GM23338 (cell line): ENCODE data around the gene GPR37L1. TPM values are rescaled to one million over a fixed set of nuclear protein-coding genes. Genes with fewer than 3 reads are reported as not detected.

Experiments used
- ATAC-seq: fragments of 200-7000 bp; cut with Tn5 transposase; 3 replicates; pipeline ENCODE4 v1.9.1; 2020
- DNase-seq: peaks from one replicate; pipeline ENCODE4 v3.0.0-alpha.2; 2015; ENCODE audit warnings: low spot score
- H2AFZ ChIP-seq: fragments of 200-600 bp; sonication (generic); 2 replicates; pipeline ENCODE4 v1.8.0; 2016; ENCODE audit warnings: antibody characterized with exemption, mild to moderate bottlenecking, moderate library complexity
- H3F3A ChIP-seq: fragments of 200-600 bp; sonication (generic); replicated peaks from 2 replicates; pipeline ENCODE4 v1.8.0; 2017; ENCODE audit warnings: antibody characterized with exemption, mixed run types, low read depth
- H3K27ac ChIP-seq: fragments of 200-600 bp; sonication (generic); 2 replicates; pipeline ENCODE4 v1.6.1; 2016; ENCODE audit warnings: low read depth
- H3K27me3 ChIP-seq: fragments of 200-600 bp; sonication (generic); 2 replicates; pipeline ENCODE4 v1.8.0; 2016; ENCODE audit warnings: mild to moderate bottlenecking, mixed run types, moderate library complexity; ENCODE audit not compliant: insufficient read depth
- H3K36me3 ChIP-seq: fragments of 200-600 bp; sonication (generic); 2 replicates; pipeline ENCODE4 v1.8.0; 2016; ENCODE audit warnings: mild to moderate bottlenecking; ENCODE audit not compliant: insufficient read depth
- H3K4me1 ChIP-seq: fragments of 200-600 bp; sonication (generic); 2 replicates; pipeline ENCODE4 v1.8.0; 2016; ENCODE audit warnings: mild to moderate bottlenecking, moderate library complexity; ENCODE audit not compliant: insufficient read depth
- H3K4me2 ChIP-seq: fragments of 200-600 bp; sonication (generic); 2 replicates; pipeline ENCODE4 v1.7.1; 2017; ENCODE audit warnings: mixed run types
- H3K4me3 ChIP-seq: fragments of 200-600 bp; sonication (generic); 2 replicates; pipeline ENCODE4 v1.6.1; 2016; ENCODE audit warnings: mixed run types
- H3K79me2 ChIP-seq: fragments of 200-600 bp; sonication (generic); replicated peaks from 2 replicates; pipeline ENCODE4 v1.8.0; 2017; ENCODE audit warnings: mild to moderate bottlenecking; ENCODE audit not compliant: insufficient read depth
- H3K9me2 ChIP-seq: fragments of 200-600 bp; sonication (generic); 2 replicates; pipeline ENCODE4 v1.8.0; 2017; ENCODE audit not compliant: insufficient read depth
- H4K20me1 ChIP-seq: fragments of 200-600 bp; sonication (generic); replicated peaks from 2 replicates; pipeline ENCODE4 v1.8.0; 2017; ENCODE audit warnings: mild to moderate bottlenecking; ENCODE audit not compliant: insufficient read depth
- H3K27ac Mint-ChIP-seq: 2 replicates; pipeline ENCODE4 v1.8.0; 2020; ENCODE audit warnings: inconsistent platforms, mild to moderate bottlenecking, moderate library complexity, mixed read lengths
- H3K27me3 Mint-ChIP-seq: 3 replicates; pipeline ENCODE4 v1.8.0; 2022; ENCODE audit warnings: low read depth, mild to moderate bottlenecking, moderate library complexity, mixed read lengths, inconsistent platforms; ENCODE audit not compliant: insufficient read depth, poor library complexity
- H3K36me3 Mint-ChIP-seq: 3 replicates; pipeline ENCODE4 v1.8.0; 2021; ENCODE audit warnings: low read depth, mild to moderate bottlenecking, inconsistent platforms, moderate library complexity, mixed read lengths
- H3K4me1 Mint-ChIP-seq: 3 replicates; pipeline ENCODE4 v1.8.0; 2020; ENCODE audit warnings: mild to moderate bottlenecking, inconsistent platforms, mixed read lengths
- H3K4me3 Mint-ChIP-seq: 3 replicates; pipeline ENCODE4 v1.8.0; 2021; ENCODE audit warnings: moderate library complexity, mild to moderate bottlenecking, inconsistent platforms, mixed read lengths
- H3K9me3 Mint-ChIP-seq: 3 replicates; pipeline ENCODE4 v1.8.0; 2020; ENCODE audit warnings: moderate library complexity, mild to moderate bottlenecking, inconsistent platforms, mixed read lengths
- CREB1 ChIP-seq: fragments of 250-450 bp; sonication (Bioruptor Pico); IDR thresholded peaks from 2 replicates; pipeline ENCODE4 v1.5.0; 2020; ENCODE audit warnings: low read depth, mild to moderate bottlenecking, moderate library complexity
- EZH2 ChIP-seq: fragments of 200-600 bp; sonication (generic); IDR thresholded peaks from one replicate; pipeline ENCODE4 v1.8.0; 2017; ENCODE audit warnings: antibody characterized with exemption, mild to moderate bottlenecking, low read depth; ENCODE audit not compliant: unreplicated experiment
- EZH2phosphoT487 ChIP-seq: fragments of 200-600 bp; sonication (generic); IDR thresholded peaks from one replicate; pipeline ENCODE4 v1.8.1; 2018; ENCODE audit warnings: antibody characterized with exemption; ENCODE audit not compliant: unreplicated experiment
- JUNB ChIP-seq: IDR thresholded peaks from one replicate; pipeline ENCODE4 v1.6.1; 2016; ENCODE audit warnings: antibody characterized with exemption; ENCODE audit not compliant: unreplicated experiment
- NANOG ChIP-seq: IDR thresholded peaks from 2 replicates; pipeline ENCODE4 v1.6.1; 2016; ENCODE audit warnings: antibody characterized with exemption, borderline replicate concordance
- POLR2AphosphoS5 ChIP-seq: IDR thresholded peaks from 2 replicates; pipeline ENCODE4 v1.6.1; 2016; ENCODE audit warnings: antibody characterized with exemption, low read depth
- REST ChIP-seq: IDR thresholded peaks from one replicate; pipeline ENCODE4 v1.6.1; 2018; ENCODE audit warnings: antibody characterized with exemption; ENCODE audit not compliant: unreplicated experiment
- STAT1 ChIP-seq: IDR thresholded peaks from one replicate; pipeline ENCODE4 v1.6.1; 2016; ENCODE audit warnings: antibody characterized with exemption; ENCODE audit not compliant: unreplicated experiment
- ZNF114 ChIP-seq: fragments of 250-450 bp; sonication (Bioruptor Pico); IDR thresholded peaks from 2 replicates; pipeline ENCODE4 v1.5.0; 2020; ENCODE audit warnings: mild to moderate bottlenecking, moderate library complexity
- ZNF331 ChIP-seq: fragments of 250-450 bp; sonication (Bioruptor Pico); IDR thresholded peaks from 2 replicates; pipeline ENCODE4 v1.5.0; 2020; ENCODE audit warnings: low read depth, mild to moderate bottlenecking, moderate library complexity
- ZNF462 ChIP-seq: fragments of 250-450 bp; sonication (Bioruptor Pico); IDR thresholded peaks from 2 replicates; pipeline ENCODE4 v1.5.0; 2020; ENCODE audit warnings: mild to moderate bottlenecking, moderate library complexity
- polyA plus RNA-seq: library from polyadenylated mRNA; unstranded; fragments of >200 nt; fragmentation: Nextera tagmentation; extraction: Ambion mirVana; gene quantifications from 2 replicates; pipeline ENCODE4 v1.2.1, GENCODE V29; 2016
- total RNA-seq: library from RNA; depleted of rRNA; stranded (reverse); fragments of >200 nt; shearing (Covaris generic); gene quantifications from 2 replicates; pipeline ENCODE4 v1.2.3, GENCODE V29; 2014
- TF ChIP-seq, protein P1 (sequence below), 2 experiments: fragments of 200-600 bp in 1 of 2; sonication (generic) in 1 of 2; conservative IDR thresholded peaks; 2 replicates each; pipeline versions ENCODE4 v1.5.1 to v1.6.1; 2016 to 2017; ENCODE audit warnings: antibody characterized with exemption in 2 of 2, low read depth in 2 of 2, mild to moderate bottlenecking in 2 of 2, moderate library complexity in 1 of 2
- TF ChIP-seq, protein P2 (sequence below): IDR thresholded peaks from 2 replicates; pipeline ENCODE4 v1.6.1; 2016; ENCODE audit warnings: antibody characterized with exemption

GPR37L1 gene
- total and polyA plus RNA-seq, 2 experiments from 2014 or later = 0.08 to 0.21 TPM

DNA sequence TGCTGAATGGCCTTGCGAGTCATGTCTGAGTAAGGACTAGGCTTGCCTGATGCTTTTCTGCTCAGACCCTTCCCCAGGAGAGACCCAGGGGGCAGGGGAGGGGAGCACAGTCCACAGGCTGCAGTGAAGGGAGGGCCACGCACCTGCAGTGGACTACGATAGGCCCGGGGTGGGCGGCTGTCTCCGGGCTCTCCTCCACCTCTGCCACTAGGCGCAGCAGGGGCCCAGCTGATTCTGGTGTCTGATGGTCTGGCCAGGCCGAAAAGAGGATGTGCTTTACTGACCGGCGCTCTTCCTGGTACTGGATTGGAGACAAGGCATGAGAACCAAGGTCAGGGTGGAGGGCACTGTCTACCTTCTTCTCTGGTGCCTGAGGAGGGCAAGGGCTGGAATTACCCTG lies 29.7 kb downstream of the GPR37L1 start:
- H4K20me1 ChIP-seq = no peaks in the 10 kb centered on the region
- H3K9me3 Mint-ChIP-seq = no peaks in the 10 kb centered on the region; the same call in 2 of the 3 replicates
- ATAC-seq = peak; percentile 52
- no peak overlapping the region for H3K4me3 ChIP-seq
- no peak overlapping the region for H3K4me3 Mint-ChIP-seq
- DNase-seq = peak; percentile 38
- H2AFZ ChIP-seq = no peak overlapping the region
- H3K79me2 ChIP-seq = no peaks in the 10 kb centered on the region
- no peak for TF ChIP-seq JUNB
- TF ChIP-seq NANOG = no peak
- TF ChIP-seq POLR2AphosphoS5 = no peak
- no peak for TF ChIP-seq EZH2phosphoT487
- TF ChIP-seq, protein P1, sequence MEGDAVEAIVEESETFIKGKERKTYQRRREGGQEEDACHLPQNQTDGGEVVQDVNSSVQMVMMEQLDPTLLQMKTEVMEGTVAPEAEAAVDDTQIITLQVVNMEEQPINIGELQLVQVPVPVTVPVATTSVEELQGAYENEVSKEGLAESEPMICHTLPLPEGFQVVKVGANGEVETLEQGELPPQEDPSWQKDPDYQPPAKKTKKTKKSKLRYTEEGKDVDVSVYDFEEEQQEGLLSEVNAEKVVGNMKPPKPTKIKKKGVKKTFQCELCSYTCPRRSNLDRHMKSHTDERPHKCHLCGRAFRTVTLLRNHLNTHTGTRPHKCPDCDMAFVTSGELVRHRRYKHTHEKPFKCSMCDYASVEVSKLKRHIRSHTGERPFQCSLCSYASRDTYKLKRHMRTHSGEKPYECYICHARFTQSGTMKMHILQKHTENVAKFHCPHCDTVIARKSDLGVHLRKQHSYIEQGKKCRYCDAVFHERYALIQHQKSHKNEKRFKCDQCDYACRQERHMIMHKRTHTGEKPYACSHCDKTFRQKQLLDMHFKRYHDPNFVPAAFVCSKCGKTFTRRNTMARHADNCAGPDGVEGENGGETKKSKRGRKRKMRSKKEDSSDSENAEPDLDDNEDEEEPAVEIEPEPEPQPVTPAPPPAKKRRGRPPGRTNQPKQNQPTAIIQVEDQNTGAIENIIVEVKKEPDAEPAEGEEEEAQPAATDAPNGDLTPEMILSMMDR (conservative IDR thresholded peaks at IDR 0.05; ENCODE audit: low read depth in 2 of 2) = no peak
- no peak for TF ChIP-seq ZNF462 (CRISPR knock-in tag)
- TF ChIP-seq ZNF114 (CRISPR knock-in tag) = no peak
- no peak for TF ChIP-seq REST
- no peak for TF ChIP-seq CREB1 (CRISPR knock-in tag)
- no peak for TF ChIP-seq STAT1
- no peak for TF ChIP-seq ZNF331
- TF ChIP-seq EZH2 = no peak
- TF ChIP-seq, protein P2, sequence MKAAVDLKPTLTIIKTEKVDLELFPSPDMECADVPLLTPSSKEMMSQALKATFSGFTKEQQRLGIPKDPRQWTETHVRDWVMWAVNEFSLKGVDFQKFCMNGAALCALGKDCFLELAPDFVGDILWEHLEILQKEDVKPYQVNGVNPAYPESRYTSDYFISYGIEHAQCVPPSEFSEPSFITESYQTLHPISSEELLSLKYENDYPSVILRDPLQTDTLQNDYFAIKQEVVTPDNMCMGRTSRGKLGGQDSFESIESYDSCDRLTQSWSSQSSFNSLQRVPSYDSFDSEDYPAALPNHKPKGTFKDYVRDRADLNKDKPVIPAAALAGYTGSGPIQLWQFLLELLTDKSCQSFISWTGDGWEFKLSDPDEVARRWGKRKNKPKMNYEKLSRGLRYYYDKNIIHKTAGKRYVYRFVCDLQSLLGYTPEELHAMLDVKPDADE = no peak
- no peaks in the 10 kb centered on the region for H3K9me2 ChIP-seq
- H3K27ac Mint-ChIP-seq = no peak overlapping the region
- H3K36me3 Mint-ChIP-seq = no peaks in the 10 kb centered on the region
- H3K4me1 ChIP-seq = no peaks in the 10 kb centered on the region
- H3K4me2 ChIP-seq = no peak overlapping the region
- H3K27ac ChIP-seq = no peak overlapping the region
- H3K27me3 Mint-ChIP-seq = peaks cover 5% of the 10 kb centered on the region
- 0 out of 2 replicates have a peak, but pooled peaks cover 3% of the 10 kb centered on the region for H3F3A ChIP-seq
- H3K27me3 ChIP-seq = no peaks in the 10 kb centered on the region
- H3K4me1 Mint-ChIP-seq = peaks cover 11% of the 10 kb centered on the region
- H3K36me3 ChIP-seq = no peaks in the 10 kb centered on the region
